ENCODE measurements around the gene LIMS1.
A peak's percentile ranks its signal among the peaks of the same experiment; 100 is the strongest.
"Not testable (repeated sequence)": the region's sequence is repeated elsewhere in the genome, so short reads cannot be mapped to it uniquely, and the experiment has no call there.

The LIMS1 gene

DNA sequence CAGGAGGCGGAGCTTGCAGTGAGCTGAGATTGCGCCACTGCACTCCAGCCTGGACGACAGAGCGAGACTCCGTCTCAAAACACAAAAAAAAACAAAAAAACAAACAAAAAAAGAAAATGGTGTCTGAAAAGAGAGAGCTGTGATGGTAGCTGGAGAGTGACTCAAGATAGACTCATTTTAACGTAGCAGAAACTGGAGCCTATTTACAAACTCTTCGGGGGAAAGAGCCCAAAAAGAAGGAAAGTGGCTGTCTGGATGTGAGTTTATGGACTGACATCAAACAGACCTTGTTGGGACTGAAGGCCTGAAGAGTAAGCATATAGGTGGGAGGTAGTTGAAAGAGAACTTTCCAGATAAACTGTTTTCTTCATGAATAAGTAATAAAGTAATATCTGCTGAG is 51.8 kb downstream of the LIMS1 start:
- H3K27me3 Mint-ChIP-seq (ENCODE audit: low read depth), result no peaks in the 10 kb centered on the region
- no peak overlapping the region for H3K27ac Mint-ChIP-seq
- no peaks in the 10 kb centered on the region for H3K9me3 Mint-ChIP-seq
- no peak overlapping the region for H3K4me3 Mint-ChIP-seq
- peaks cover 2% of the 10 kb centered on the region for H3K36me3 Mint-ChIP-seq (ENCODE audit: low read depth)
- H3K4me1 Mint-ChIP-seq (ENCODE audit: low read depth), result peaks cover 39% of the 10 kb centered on the region
- no peak for DNase-seq (ENCODE audit: low spot score)

DNA sequence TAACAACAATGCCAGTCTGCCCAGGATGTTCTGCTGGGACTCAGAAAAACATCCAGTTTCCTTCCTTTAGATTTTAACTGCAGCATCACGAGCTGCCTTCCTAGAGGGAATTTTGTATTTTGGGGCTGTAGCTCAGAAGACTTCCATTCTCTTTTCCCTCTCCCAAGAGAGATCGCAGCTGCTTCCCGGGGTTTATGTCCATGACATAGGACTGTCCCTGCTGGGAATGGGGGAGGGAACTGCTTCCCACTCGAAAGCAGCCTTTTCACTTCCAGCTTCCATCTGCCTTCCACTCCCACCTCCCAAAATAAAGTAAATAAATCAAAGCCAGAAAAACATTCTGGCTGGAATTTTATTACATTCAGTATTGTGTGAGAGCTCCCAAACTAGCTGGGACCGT is 52.4 kb downstream of the LIMS1 start:
- no peak overlapping the region for H3K4me3 Mint-ChIP-seq
- no peak overlapping the region for H3K27ac Mint-ChIP-seq
- peaks cover 40% of the 10 kb centered on the region for H3K4me1 Mint-ChIP-seq (ENCODE audit: low read depth)
- no peak for DNase-seq (ENCODE audit: low spot score)
- no peaks in the 10 kb centered on the region for H3K9me3 Mint-ChIP-seq
- peaks cover 2% of the 10 kb centered on the region for H3K36me3 Mint-ChIP-seq (ENCODE audit: low read depth)
- no peaks in the 10 kb centered on the region for H3K27me3 Mint-ChIP-seq (ENCODE audit: low read depth)

DNA sequence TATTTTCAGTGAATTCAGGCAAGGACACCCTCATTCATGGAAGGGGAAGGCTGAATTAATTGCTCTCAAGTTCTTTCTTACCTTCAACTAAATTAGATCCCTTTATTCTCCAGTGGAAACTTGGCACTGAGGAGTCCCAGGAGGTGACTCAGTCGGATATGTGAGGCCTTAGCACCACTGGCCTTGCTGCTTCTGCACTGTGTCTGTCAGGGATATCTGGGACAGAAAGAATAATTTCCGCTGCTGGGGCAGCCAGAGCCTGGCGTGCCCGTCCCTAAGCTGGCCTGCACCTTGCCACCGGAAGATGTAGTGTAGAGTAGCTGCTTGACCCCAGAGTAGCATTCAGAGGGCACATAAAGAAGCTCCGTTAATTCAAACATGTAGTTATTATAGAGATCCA is 53.4 kb downstream of the LIMS1 start:
- no peak for DNase-seq (ENCODE audit: low spot score)
- Mint-ChIP-seq H3K27ac (peak overlapping the region; percentile 53), H3K27me3 (ENCODE audit: low read depth) (no peaks in the 10 kb centered on the region), H3K4me1 (ENCODE audit: low read depth) (peaks cover 40% of the 10 kb centered on the region), H3K4me3 (no peak overlapping the region), H3K9me3 (no peaks in the 10 kb centered on the region), H3K36me3 (ENCODE audit: low read depth) (peaks cover 2% of the 10 kb centered on the region)

DNA sequence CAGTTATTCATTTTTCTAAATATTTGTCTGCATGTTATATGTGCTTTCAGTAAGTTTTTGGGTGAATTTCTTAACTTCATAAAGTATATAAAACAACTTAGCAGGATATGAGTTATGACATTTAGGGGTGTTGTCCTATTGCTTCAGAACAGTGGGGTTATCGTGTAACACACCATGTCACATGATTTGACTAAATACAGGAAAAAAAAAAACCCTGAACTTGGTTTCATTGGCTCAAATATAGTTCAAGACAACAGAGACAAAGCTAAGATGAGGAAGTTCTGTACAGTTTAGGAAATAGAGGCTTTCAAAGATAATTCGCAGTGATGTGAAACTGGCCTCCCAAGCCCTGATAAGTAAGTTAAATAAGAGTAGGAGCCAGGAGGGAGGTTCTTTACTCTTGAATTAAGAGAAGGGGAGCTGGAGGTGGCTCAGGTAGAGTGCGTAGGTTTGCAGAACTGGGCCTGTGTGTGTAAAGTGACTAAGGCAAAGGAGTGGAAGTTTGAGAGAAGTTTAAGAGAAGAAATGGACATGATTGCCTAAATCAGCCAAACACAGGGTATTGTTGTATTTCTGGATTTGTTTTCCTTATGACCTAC is 53.9 kb downstream of the LIMS1 start:
- H3K27ac Mint-ChIP-seq, result peak overlapping the region; percentile 78
- H3K9me3 Mint-ChIP-seq, result no peaks in the 10 kb centered on the region
- no peak for DNase-seq (ENCODE audit: low spot score)
- peak overlapping the region; percentile 72 for H3K4me3 Mint-ChIP-seq
- no peaks in the 10 kb centered on the region for H3K27me3 Mint-ChIP-seq (ENCODE audit: low read depth)
- H3K4me1 Mint-ChIP-seq (ENCODE audit: low read depth), result peaks cover 40% of the 10 kb centered on the region
- H3K36me3 Mint-ChIP-seq (ENCODE audit: low read depth), result peaks cover 2% of the 10 kb centered on the region

DNA sequence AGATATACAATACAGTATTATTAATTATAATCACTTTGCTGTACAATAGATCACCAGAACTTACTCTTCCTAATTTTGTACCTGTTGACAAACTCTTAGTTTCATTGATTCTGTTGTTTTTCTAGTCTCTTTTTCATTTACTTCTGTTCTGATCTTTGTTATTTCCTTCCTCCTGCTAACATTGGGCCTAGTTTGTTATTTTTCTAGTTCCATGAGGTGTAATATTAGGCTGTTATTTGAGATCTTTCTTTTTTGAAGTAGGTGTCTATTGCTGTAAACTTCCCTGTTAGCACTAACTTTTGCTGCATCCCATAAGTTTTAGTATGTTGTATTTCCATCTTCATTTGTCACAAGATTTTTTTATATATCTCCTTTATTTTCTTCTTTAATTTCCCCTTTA is 55.1 kb downstream of the LIMS1 start:
- H3K27ac Mint-ChIP-seq, result peak overlapping the region; percentile 21

DNA sequence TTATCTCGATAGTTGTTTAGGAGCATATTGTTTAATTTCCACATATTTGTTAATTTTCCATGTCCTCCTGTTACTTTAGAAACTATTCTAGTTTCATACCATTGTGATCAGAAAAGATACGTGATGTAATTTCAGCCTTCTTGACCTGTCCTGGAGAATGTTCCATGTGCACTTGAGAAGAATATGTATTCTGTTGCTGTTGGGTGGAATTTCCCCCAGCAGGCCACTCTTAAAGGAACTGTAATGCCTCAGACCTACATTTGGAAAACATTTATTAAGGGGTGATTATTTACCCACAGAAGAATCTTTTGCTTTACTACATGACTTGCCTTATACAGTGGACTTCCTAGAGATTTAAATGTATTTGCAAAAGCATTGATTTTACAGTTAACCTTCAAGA is 55.5 kb downstream of the LIMS1 start:
- H3K4me3 Mint-ChIP-seq, result no peak overlapping the region
- H3K4me1 Mint-ChIP-seq (ENCODE audit: low read depth), result peaks cover 45% of the 10 kb centered on the region
- no peaks in the 10 kb centered on the region for H3K27me3 Mint-ChIP-seq (ENCODE audit: low read depth)
- H3K27ac Mint-ChIP-seq, result peak overlapping the region; percentile 21
- H3K9me3 Mint-ChIP-seq, result no peaks in the 10 kb centered on the region
- DNase-seq (ENCODE audit: low spot score), result no peak
- peaks cover 2% of the 10 kb centered on the region for H3K36me3 Mint-ChIP-seq (ENCODE audit: low read depth)

More for the DNA sequence above, 55.1 kb downstream of the LIMS1 start:
- DNase-seq (ENCODE audit: low spot score), result no peak
- Mint-ChIP-seq H3K9me3 (no peaks in the 10 kb centered on the region), H3K4me3 (peak overlapping the region; percentile 22), H3K27me3 (ENCODE audit: low read depth) (no peaks in the 10 kb centered on the region), H3K4me1 (ENCODE audit: low read depth) (peaks cover 44% of the 10 kb centered on the region), H3K36me3 (ENCODE audit: low read depth) (peaks cover 2% of the 10 kb centered on the region)

DNA sequence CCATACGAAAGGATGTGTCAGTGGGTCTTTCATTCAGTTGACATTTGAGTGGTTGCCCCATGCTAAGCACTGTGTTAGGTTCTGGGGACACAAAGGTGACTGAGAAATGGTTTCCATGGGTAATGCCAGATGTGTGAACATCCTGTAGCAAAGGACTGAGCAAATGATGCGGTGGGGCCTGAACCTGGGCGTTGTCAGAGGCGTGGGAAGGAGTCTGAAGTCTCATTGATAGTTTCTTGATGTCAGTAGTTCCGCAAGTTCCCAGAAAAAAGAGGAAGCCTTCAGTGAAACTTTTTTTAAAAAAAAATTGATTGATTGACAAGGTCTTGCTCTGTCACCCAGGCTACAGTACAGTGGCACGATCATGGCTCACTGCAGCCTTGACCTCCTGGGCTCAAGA is 56.9 kb downstream of the LIMS1 start:
- H3K27ac Mint-ChIP-seq, result no peak overlapping the region
- no peak for DNase-seq (ENCODE audit: low spot score)

DNA sequence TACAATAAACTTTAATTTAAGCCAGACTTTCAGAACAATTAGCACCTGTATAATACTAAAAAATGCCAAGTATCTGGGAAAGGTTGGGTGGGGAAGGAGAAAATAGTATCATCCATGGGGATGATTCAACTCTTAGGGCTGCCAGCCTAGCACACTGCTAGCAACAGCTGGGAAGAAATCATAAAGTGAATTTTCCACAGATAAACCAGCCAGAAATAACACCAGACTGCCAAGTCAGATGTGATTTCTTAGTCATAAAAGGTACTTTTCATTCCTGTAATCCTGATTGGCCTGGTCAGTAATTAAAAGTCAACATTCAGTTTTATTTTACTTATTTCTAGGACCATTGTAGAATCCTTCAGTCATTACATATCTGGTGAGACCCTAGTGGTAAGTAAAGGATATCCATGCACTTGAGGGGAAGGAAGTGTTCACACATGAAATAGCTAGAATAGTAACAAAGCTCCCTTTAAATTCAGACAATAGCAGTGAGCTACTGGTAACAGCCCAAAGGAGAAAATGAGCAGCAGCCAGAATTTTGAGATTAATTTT is 59.4 kb downstream of the LIMS1 start:
- no peak for DNase-seq (ENCODE audit: low spot score)
- H3K9me3 Mint-ChIP-seq, result no peaks in the 10 kb centered on the region
- peaks cover 52% of the 10 kb centered on the region for H3K4me1 Mint-ChIP-seq (ENCODE audit: low read depth)
- no peaks in the 10 kb centered on the region for H3K27me3 Mint-ChIP-seq (ENCODE audit: low read depth)
- peaks cover 2% of the 10 kb centered on the region for H3K36me3 Mint-ChIP-seq (ENCODE audit: low read depth)
- no peak overlapping the region for H3K4me3 Mint-ChIP-seq
- peak overlapping the region; percentile 77 for H3K27ac Mint-ChIP-seq

More for the DNA sequence above, 56.9 kb downstream of the LIMS1 start:
- H3K9me3 Mint-ChIP-seq, result no peaks in the 10 kb centered on the region
- H3K4me1 Mint-ChIP-seq (ENCODE audit: low read depth), result peaks cover 56% of the 10 kb centered on the region
- no peak overlapping the region for H3K4me3 Mint-ChIP-seq
- peaks cover 2% of the 10 kb centered on the region for H3K36me3 Mint-ChIP-seq (ENCODE audit: low read depth)
- H3K27me3 Mint-ChIP-seq (ENCODE audit: low read depth), result no peaks in the 10 kb centered on the region

DNA sequence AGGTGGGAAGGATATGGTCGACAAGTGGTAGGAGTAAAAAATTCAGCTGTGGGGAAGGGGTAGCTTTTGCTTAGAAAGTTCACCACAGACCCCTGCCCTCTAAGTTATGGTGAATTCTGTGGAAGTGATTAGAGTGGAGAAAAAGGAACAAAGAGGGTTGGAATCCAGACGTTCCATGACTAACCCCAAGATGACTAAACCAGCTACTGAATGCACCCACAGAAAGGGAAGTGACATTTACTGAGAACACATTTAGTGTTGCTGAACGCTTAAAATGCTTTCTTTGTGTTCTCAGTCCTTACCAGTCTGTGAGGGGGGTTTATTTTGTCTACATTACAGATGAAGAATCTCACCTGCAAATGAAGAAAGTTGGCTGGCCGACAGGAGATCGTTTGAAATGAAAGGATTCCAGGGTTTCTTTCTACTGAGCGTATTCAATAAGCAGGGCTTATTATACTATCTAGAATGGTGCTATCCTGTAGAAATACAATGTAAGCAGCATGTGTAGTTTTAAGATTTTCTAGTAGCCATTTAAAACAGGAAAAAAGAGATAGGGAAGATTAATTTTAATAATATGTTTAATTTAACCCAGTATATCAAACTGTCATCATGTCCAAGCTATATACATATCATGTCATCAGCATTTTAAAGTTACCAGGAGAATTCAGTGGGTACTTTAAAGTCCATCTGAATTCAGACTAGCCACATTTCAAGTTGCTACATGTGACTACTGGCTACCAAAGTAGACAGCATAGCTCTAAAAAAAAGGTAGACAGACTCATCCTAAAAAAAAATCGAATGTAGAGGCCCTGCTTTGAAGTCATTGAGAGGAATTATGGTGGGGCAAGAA is 60.1 kb downstream of the LIMS1 start:
- H3K27ac Mint-ChIP-seq, result peak overlapping the region; percentile 77
- H3K36me3 Mint-ChIP-seq (ENCODE audit: low read depth), result peaks cover 2% of the 10 kb centered on the region
- peaks cover 49% of the 10 kb centered on the region for H3K4me1 Mint-ChIP-seq (ENCODE audit: low read depth)
- H3K27me3 Mint-ChIP-seq (ENCODE audit: low read depth), result no peaks in the 10 kb centered on the region
- peak overlapping the region; percentile 72 for H3K4me3 Mint-ChIP-seq
- no peaks in the 10 kb centered on the region for H3K9me3 Mint-ChIP-seq
- peak; percentile 53 for DNase-seq (ENCODE audit: low spot score)

DNA sequence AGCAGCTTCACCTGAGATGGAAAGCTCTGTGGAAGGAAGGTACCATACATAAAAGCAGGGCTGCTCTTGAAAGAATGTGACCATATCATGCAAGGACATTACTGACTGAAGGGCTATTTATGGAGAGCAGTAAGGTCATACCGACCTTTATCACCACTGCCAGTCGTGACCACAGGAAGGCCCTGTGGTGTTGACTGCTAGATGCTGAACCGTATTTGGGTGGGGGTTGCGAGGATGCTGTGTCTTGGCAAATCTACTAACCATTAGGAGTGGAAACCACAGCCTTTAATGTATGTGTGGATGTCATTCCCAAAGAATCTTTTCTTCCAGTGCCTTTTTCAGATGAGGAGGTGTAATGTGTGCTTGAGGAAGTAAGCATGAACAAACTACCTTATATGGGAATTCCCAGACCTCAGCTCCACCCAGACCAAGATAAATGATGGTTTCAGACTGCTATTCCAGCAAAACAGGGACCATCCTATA is 60.8 kb downstream of the LIMS1 start:
- H3K4me3 Mint-ChIP-seq, result peak overlapping the region; percentile 72
- DNase-seq (ENCODE audit: low spot score), result peak; percentile 37

DNA sequence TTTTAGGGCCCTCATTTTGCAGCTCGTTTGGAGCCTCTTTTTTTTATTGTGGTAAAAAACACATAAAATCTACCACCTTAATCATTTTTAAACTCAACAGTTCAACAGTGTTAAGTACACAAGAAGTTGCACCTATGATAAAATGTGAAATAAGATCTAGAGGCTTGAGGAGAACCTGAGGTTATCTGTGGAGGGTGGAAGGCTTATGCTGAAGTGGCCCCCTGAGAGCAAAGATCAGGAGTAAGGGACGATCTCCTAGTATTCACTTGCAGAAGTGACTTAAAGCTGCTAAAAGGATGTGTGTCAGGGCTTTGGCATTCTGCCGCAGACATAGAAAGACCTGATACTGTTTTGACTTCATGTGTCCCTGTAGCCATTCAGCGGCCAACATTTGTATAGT is 61.5 kb downstream of the LIMS1 start:
- peaks cover 37% of the 10 kb centered on the region for H3K4me1 Mint-ChIP-seq (ENCODE audit: low read depth)
- not testable (repeated sequence) for DNase-seq (ENCODE audit: low spot score); H3K27ac Mint-ChIP-seq; H3K9me3 Mint-ChIP-seq; H3K27me3 Mint-ChIP-seq (ENCODE audit: low read depth); H3K36me3 Mint-ChIP-seq (ENCODE audit: low read depth); H3K4me3 Mint-ChIP-seq

More for the DNA sequence above, 60.8 kb downstream of the LIMS1 start:
- H3K4me1 Mint-ChIP-seq (ENCODE audit: low read depth), result peaks cover 43% of the 10 kb centered on the region
- no peaks in the 10 kb centered on the region for H3K9me3 Mint-ChIP-seq
- H3K27ac Mint-ChIP-seq, result peak overlapping the region; percentile 38
- H3K36me3 Mint-ChIP-seq (ENCODE audit: low read depth), result peaks cover 2% of the 10 kb centered on the region
- no peaks in the 10 kb centered on the region for H3K27me3 Mint-ChIP-seq (ENCODE audit: low read depth)

DNA sequence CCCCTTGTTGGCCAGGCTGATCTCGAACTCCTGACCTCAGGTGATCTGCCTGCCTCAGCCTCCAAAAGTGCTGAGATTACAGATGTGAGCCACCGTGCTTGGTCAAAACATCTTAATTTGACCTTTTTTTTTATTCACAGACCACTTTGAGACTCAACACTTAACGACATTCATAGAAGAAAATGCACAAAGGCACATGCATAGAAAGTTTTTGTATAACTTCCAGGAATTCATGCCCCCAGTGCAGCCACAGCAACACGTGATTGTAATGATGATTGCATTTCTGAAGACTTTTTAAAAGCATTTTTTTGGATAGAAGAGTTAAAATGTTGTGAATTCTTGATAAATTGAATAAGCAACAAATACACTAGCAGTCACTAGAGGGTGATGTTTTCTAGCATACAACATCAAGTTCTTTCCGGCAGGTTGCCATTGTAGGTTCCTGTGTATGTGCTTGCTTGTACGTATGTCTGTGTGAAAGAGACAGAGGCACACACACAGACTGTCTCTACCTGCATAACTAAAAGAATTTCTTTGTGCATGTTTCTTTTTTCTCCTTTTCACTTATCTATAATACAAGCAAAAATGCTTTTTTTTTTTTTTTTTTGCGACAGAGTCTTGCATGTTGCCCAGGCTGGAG is 63.0 kb downstream of the LIMS1 start:
- not testable (repeated sequence) for H3K27me3 Mint-ChIP-seq (ENCODE audit: low read depth); H3K9me3 Mint-ChIP-seq; H3K4me3 Mint-ChIP-seq; H3K27ac Mint-ChIP-seq; H3K36me3 Mint-ChIP-seq (ENCODE audit: low read depth); DNase-seq (ENCODE audit: low spot score)
- peaks cover 32% of the 10 kb centered on the region for H3K4me1 Mint-ChIP-seq (ENCODE audit: low read depth)

DNA sequence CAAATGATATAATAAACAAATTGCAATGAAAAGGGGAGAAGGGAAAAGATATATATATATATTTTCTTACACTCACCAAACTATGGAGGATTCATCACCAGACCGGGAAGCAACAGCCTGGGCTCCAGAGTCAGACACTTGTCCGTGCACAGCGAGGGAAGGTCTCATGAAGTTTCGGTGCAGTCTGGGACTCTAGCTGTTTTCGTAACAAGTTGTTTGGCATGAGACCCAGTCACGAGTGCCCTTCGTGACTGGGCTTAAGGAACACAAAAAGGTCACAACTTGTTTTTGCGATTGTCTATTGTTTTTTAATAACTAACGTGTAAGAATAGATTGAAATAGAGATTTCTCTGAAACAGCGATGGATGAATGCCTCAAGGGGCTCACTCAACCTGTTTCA is 66.9 kb downstream of the LIMS1 start:
- H3K36me3 Mint-ChIP-seq (ENCODE audit: low read depth); H3K9me3 Mint-ChIP-seq; H3K27me3 Mint-ChIP-seq (ENCODE audit: low read depth); H3K27ac Mint-ChIP-seq; DNase-seq (ENCODE audit: low spot score); H3K4me3 Mint-ChIP-seq: not testable (repeated sequence)
- peaks cover 27% of the 10 kb centered on the region for H3K4me1 Mint-ChIP-seq (ENCODE audit: low read depth)

DNA sequence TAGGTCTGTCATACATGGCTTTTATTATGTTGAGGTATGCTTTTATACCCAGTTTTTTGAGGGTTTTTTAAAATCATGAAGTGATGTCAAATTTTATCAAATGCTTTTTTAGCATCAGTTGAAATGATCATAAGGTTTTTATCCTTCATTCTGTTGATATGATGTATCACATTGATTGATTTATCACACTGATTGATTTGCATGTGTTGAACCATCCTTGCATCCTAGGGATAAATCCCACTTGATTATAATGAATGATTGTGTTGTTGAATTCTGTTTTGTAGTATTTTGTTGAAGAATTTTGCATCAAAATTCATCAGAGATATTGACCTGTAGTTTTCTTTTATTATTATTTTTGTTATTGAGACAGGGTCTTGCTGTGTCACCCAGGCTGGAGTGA is 68.2 kb downstream of the LIMS1 start:
- DNase-seq (ENCODE audit: low spot score), result no peak
- Mint-ChIP-seq H3K36me3 (ENCODE audit: low read depth) (peaks cover 5% of the 10 kb centered on the region), H3K27me3 (ENCODE audit: low read depth) (no peaks in the 10 kb centered on the region), H3K4me3 (no peak overlapping the region), H3K4me1 (ENCODE audit: low read depth) (peaks cover 34% of the 10 kb centered on the region), H3K9me3 (no peaks in the 10 kb centered on the region), H3K27ac (no peak overlapping the region)
